K562 (cell line): Measurements from ENCODE around the gene PACSIN2. TPM values are rescaled to one million over a fixed set of nuclear protein-coding genes. Genes with fewer than 3 reads are reported as not detected.

Experiments
- DNMT1 ChIP-seq: fragments of 450-650 bp; IDR thresholded peaks from 2 replicates; pipeline ENCODE4 v1.6.1; 2016; ENCODE audit warnings: antibody characterized with exemption, mild to moderate bottlenecking
- HLTF ChIP-seq: fragments of 450-650 bp; IDR thresholded peaks from 2 replicates; pipeline ENCODE4 v1.6.1; 2016
- RB1 ChIP-seq: fragments of 450-650 bp; IDR thresholded peaks from 2 replicates; pipeline ENCODE4 v1.6.1; 2017; ENCODE audit warnings: low read depth, mild to moderate bottlenecking
- RBM14 ChIP-seq: fragments of 200-400 bp; formaldehyde crosslinking; IDR thresholded peaks from 2 replicates; pipeline ENCODE4 v1.6.1; 2018; ENCODE audit warnings: low read depth, mild to moderate bottlenecking, low read length, moderate library complexity, borderline replicate concordance; ENCODE audit not compliant: insufficient read depth
- TBP ChIP-seq: optimal IDR thresholded peaks from 2 replicates; pipeline ENCODE3; 2011; ENCODE audit warnings: low read depth, low read length, improper control_type of control experiment
- polyA plus RNA-seq, 8 experiments: library from polyadenylated mRNA; depleted of rRNA in 4 of 8; stranded (reverse) in 5 of 8; unstranded in 3 of 8; fragments of >200 nt; fragmentation: Nextera tagmentation in 2 of 8; fragmentation: Illumina TruSeq in 1 of 8; extraction: Ambion mirVana in 2 of 8; extraction: Trizol in 1 of 8; gene quantifications; 2 replicates each; pipeline versions ENCODE4 v1.2.1 to v1.2.3, GENCODE V29; 2011 to 2014; ENCODE audit warnings: inconsistent platforms in 1 of 8, missing spikeins in 1 of 8
- total RNA-seq, 7 experiments: library from RNA; depleted of rRNA in 6 of 7; stranded (reverse); fragments of >200 nt in 6 of 7; fragmentation: Illumina TruSeq in 2 of 7; extraction: Trizol in 2 of 7; gene quantifications; 2 replicates each; pipeline versions ENCODE4 v1.2.1 to v1.2.3, GENCODE V29; 2011 to 2021; ENCODE audit warnings: low replicate concordance in 1 of 7
- TF ChIP-seq, protein P1 (sequence below): fragments of 450-650 bp; formaldehyde crosslinking; IDR thresholded peaks from 2 replicates; pipeline ENCODE4 v1.4.0; 2020; ENCODE audit warnings: mild to moderate bottlenecking, moderate library complexity
- TF ChIP-seq, protein P2 (sequence below): fragments of 200-800 bp; sonication (Bioruptor generic); IDR thresholded peaks from 2 replicates; pipeline ENCODE4 v1.6.1; 2017; ENCODE audit warnings: missing genetic modification characterization, missing compliant biosample characterization
- TF ChIP-seq, protein P3 (sequence below): fragments of 250-450 bp; sonication (Bioruptor Pico); IDR thresholded peaks from 2 replicates; pipeline ENCODE4 v1.5.0; 2021; ENCODE audit warnings: mild to moderate bottlenecking, borderline replicate concordance
- TF ChIP-seq, protein P4 (sequence below): sonication (generic); formaldehyde crosslinking; IDR thresholded peaks from 2 replicates; pipeline ENCODE4 v1.8.1; 2023; ENCODE audit warnings: missing genetic modification reagents, mild to moderate bottlenecking, borderline replicate concordance
- TF ChIP-seq, protein P5 (sequence below): sonication (generic); formaldehyde crosslinking; IDR thresholded peaks from 2 replicates; pipeline ENCODE4 v1.8.0; 2023; ENCODE audit warnings: missing genetic modification reagents, mild to moderate bottlenecking, borderline replicate concordance

Gene PACSIN2
- total and polyA plus RNA-seq, 9 of the 15 experiments (the other 6 are each of a cell fraction or from before 2014, with no cell fraction given) = 0.45 to 45.1 (median 23.9) TPM

DNA sequence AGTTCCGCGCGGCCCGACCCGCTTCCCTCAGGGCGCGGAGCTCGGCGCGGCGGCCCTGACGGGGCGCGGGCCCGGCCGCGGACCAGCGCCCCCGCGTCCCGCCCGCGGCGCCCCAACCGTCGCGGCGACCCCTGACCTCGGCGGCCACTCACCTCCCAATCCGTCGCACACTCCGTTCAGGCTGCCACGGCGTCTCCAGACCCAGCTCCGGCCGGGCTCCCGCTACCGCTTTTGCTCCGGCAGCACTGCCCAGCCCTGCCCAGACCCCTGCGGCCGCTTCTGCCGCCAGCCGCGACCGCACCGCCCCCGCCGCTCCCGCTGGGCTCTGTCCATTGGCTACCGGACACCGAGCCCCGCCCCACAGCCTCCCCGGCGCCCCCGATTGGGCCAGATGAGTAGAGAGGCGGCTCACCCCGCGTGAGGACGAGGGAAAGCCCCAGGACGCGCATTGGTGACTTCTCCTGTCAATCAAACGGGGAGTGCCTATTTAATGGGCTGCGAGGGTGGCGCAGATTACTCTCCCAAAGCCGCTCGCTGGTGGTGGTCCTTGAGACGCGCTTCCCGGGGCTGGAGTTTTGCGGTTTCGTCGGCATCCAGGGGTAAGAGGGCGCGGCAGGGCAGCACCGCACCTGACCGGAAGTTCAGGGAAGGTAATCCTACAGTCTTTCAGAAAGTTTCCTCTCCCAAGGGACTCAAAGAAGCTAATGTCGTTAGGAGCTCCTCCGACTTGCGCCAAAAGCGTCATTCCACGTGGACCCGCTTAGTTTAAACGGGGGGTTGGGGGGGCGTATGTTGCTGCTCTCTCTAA, at the start of gene PACSIN2 (continued):
- TF ChIP-seq, protein P1, sequence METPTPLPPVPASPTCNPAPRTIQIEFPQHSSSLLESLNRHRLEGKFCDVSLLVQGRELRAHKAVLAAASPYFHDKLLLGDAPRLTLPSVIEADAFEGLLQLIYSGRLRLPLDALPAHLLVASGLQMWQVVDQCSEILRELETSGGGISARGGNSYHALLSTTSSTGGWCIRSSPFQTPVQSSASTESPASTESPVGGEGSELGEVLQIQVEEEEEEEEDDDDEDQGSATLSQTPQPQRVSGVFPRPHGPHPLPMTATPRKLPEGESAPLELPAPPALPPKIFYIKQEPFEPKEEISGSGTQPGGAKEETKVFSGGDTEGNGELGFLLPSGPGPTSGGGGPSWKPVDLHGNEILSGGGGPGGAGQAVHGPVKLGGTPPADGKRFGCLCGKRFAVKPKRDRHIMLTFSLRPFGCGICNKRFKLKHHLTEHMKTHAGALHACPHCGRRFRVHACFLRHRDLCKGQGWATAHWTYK (CRISPR knock-in tag) = no peak
- TF ChIP-seq, protein P2, sequence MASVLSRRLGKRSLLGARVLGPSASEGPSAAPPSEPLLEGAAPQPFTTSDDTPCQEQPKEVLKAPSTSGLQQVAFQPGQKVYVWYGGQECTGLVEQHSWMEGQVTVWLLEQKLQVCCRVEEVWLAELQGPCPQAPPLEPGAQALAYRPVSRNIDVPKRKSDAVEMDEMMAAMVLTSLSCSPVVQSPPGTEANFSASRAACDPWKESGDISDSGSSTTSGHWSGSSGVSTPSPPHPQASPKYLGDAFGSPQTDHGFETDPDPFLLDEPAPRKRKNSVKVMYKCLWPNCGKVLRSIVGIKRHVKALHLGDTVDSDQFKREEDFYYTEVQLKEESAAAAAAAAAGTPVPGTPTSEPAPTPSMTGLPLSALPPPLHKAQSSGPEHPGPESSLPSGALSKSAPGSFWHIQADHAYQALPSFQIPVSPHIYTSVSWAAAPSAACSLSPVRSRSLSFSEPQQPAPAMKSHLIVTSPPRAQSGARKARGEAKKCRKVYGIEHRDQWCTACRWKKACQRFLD (CRISPR knock-in tag) = no peak
- TF ChIP-seq, protein P3, sequence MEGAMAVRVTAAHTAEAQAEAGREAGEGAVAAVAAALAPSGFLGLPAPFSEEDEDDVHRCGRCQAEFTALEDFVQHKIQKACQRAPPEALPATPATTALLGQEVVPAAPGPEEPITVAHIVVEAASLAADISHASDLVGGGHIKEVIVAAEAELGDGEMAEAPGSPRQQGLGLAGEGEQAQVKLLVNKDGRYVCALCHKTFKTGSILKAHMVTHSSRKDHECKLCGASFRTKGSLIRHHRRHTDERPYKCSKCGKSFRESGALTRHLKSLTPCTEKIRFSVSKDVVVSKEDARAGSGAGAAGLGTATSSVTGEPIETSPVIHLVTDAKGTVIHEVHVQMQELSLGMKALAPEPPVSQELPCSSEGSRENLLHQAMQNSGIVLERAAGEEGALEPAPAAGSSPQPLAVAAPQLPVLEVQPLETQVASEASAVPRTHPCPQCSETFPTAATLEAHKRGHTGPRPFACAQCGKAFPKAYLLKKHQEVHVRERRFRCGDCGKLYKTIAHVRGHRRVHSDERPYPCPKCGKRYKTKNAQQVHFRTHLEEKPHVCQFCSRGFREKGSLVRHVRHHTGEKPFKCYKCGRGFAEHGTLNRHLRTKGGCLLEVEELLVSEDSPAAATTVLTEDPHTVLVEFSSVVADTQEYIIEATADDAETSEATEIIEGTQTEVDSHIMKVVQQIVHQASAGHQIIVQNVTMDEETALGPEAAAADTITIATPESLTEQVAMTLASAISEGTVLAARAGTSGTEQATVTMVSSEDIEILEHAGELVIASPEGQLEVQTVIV (CRISPR knock-in tag) = no peak
- TF ChIP-seq RB1 (peak; percentile 53), DNMT1 (no peak), TBP (peak; percentile 98), HLTF (no peak), RBM14 (no peak)
- TF ChIP-seq, protein P4, sequence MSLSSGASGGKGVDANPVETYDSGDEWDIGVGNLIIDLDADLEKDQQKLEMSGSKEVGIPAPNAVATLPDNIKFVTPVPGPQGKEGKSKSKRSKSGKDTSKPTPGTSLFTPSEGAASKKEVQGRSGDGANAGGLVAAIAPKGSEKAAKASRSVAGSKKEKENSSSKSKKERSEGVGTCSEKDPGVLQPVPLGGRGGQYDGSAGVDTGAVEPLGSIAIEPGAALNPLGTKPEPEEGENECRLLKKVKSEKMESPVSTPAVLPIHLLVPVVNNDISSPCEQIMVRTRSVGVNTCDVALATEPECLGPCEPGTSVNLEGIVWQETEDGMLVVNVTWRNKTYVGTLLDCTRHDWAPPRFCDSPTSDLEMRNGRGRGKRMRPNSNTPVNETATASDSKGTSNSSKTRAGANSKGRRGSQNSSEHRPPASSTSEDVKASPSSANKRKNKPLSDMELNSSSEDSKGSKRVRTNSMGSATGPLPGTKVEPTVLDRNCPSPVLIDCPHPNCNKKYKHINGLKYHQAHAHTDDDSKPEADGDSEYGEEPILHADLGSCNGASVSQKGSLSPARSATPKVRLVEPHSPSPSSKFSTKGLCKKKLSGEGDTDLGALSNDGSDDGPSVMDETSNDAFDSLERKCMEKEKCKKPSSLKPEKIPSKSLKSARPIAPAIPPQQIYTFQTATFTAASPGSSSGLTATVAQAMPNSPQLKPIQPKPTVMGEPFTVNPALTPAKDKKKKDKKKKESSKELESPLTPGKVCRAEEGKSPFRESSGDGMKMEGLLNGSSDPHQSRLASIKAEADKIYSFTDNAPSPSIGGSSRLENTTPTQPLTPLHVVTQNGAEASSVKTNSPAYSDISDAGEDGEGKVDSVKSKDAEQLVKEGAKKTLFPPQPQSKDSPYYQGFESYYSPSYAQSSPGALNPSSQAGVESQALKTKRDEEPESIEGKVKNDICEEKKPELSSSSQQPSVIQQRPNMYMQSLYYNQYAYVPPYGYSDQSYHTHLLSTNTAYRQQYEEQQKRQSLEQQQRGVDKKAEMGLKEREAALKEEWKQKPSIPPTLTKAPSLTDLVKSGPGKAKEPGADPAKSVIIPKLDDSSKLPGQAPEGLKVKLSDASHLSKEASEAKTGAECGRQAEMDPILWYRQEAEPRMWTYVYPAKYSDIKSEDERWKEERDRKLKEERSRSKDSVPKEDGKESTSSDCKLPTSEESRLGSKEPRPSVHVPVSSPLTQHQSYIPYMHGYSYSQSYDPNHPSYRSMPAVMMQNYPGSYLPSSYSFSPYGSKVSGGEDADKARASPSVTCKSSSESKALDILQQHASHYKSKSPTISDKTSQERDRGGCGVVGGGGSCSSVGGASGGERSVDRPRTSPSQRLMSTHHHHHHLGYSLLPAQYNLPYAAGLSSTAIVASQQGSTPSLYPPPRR (CRISPR knock-in tag) = no peak
- TF ChIP-seq, protein P5, sequence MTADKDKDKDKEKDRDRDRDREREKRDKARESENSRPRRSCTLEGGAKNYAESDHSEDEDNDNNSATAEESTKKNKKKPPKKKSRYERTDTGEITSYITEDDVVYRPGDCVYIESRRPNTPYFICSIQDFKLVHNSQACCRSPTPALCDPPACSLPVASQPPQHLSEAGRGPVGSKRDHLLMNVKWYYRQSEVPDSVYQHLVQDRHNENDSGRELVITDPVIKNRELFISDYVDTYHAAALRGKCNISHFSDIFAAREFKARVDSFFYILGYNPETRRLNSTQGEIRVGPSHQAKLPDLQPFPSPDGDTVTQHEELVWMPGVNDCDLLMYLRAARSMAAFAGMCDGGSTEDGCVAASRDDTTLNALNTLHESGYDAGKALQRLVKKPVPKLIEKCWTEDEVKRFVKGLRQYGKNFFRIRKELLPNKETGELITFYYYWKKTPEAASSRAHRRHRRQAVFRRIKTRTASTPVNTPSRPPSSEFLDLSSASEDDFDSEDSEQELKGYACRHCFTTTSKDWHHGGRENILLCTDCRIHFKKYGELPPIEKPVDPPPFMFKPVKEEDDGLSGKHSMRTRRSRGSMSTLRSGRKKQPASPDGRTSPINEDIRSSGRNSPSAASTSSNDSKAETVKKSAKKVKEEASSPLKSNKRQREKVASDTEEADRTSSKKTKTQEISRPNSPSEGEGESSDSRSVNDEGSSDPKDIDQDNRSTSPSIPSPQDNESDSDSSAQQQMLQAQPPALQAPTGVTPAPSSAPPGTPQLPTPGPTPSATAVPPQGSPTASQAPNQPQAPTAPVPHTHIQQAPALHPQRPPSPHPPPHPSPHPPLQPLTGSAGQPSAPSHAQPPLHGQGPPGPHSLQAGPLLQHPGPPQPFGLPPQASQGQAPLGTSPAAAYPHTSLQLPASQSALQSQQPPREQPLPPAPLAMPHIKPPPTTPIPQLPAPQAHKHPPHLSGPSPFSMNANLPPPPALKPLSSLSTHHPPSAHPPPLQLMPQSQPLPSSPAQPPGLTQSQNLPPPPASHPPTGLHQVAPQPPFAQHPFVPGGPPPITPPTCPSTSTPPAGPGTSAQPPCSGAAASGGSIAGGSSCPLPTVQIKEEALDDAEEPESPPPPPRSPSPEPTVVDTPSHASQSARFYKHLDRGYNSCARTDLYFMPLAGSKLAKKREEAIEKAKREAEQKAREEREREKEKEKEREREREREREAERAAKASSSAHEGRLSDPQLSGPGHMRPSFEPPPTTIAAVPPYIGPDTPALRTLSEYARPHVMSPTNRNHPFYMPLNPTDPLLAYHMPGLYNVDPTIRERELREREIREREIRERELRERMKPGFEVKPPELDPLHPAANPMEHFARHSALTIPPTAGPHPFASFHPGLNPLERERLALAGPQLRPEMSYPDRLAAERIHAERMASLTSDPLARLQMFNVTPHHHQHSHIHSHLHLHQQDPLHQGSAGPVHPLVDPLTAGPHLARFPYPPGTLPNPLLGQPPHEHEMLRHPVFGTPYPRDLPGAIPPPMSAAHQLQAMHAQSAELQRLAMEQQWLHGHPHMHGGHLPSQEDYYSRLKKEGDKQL = no peak
